SK-N-SH treated with all-trans-retinoic acid at 6 μM for 48 hours (cell line): Measurements from ENCODE around the gene REPIN1.

Experiments used
- ARNTL ChIP-seq: fragments of 450-650 bp; formaldehyde crosslinking; IDR thresholded peaks from 2 replicates; pipeline ENCODE4 v1.5.0; 2020; ENCODE audit warnings: low read depth, mild to moderate bottlenecking, moderate library complexity, borderline replicate concordance
- CSDC2 ChIP-seq: fragments of 250-450 bp; sonication (Bioruptor Pico); IDR thresholded peaks from 2 replicates; pipeline ENCODE4 v1.5.0; 2020; ENCODE audit warnings: mild to moderate bottlenecking, moderate library complexity

DNA sequence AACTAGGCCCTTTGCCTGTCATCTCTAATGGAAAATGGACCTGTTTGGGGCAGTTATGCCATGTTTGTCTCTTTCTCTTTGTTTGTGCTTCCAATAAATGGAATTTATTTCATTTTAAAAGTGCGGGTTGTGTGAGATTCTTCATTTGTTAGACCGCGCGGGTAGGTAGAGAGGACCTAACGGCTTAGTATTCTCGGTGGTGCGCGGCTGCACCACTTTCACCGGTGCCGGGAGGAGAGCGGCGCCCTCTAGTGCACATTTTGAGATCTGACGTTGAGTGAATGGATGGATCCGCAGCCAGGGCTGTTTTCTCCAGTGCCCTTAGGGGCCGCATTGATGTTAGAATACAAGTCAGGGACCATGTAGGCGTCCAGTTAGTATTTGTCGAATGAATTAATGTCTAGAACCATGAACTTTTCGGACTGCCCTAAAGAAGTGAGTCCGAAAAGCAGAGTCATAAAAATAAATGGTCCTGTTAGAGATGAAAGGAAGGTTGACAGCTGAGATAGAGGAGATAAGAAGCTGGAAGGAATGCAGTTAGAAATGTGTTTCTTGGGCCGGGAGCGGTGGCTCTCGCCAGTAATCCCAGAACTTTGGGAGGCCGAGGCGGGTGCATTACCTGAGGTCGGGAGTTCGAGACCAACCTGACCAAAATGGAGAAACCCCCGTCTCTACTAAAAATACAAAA is 52.5 kb downstream of the REPIN1 start:
- TF ChIP-seq ARNTL, result no peak
- TF ChIP-seq CSDC2 (CRISPR knock-in tag), result no peak
